Transverse colon (tissue), 4 donors: ENCODE data around the gene GPHN.

Experiments
- CTCF ChIP-seq, 5 experiments: fragments of 200-600 bp in 3 of 5; fragments of 450-650 bp in 2 of 5; sonication (generic) in 3 of 5; IDR thresholded peaks; 1 replicate in 2 of 5; 2 replicates in 3 of 5; pipeline ENCODE4 v1.5.1; 2016 to 2017; ENCODE audit warnings: antibody characterized with exemption in 5 of 5, inconsistent platforms in 3 of 5, mild to moderate bottlenecking in 2 of 5, moderate library complexity in 1 of 5
- EP300 ChIP-seq: sonication (generic); formaldehyde crosslinking; IDR thresholded peaks from one replicate; pipeline ENCODE4 v1.6.1; 2017; ENCODE audit warnings: antibody characterized with exemption, low read depth
- POLR2A ChIP-seq: fragments of 450-650 bp; IDR thresholded peaks from one replicate; pipeline ENCODE4 v1.6.1; 2016; ENCODE audit warnings: antibody characterized with exemption, mild to moderate bottlenecking, moderate library complexity
- POLR2AphosphoS5 ChIP-seq, 3 donors: sonication (generic); formaldehyde crosslinking; IDR thresholded peaks; one replicate each; pipeline ENCODE4 v1.6.1; 2016; ENCODE audit warnings: antibody characterized with exemption in 3 of 3

GRCh38 chr14:66739826-66740225 lies 231.9 kb downstream of the GPHN start:
- TF ChIP-seq POLR2A, result no peak
- no peak for TF ChIP-seq EP300
- no peak for TF ChIP-seq CTCF (IDR thresholded peaks at IDR 0.05)
- TF ChIP-seq POLR2AphosphoS5 (IDR thresholded peaks at IDR 0.05), result no peak
